Inferior parietal cortex (tissue), 1 donor: ENCODE results near the gene GLS.
"Not testable (repeated sequence)": the region's sequence is repeated elsewhere in the genome, so short reads cannot be mapped to it uniquely, and the experiment has no call there.

ENCODE experiments used
- DNase-seq: peaks from one replicate; pipeline ENCODE4 v3.0.0-alpha.2; 2016; ENCODE audit errors: extremely low spot score

Gene GLS

DNA sequence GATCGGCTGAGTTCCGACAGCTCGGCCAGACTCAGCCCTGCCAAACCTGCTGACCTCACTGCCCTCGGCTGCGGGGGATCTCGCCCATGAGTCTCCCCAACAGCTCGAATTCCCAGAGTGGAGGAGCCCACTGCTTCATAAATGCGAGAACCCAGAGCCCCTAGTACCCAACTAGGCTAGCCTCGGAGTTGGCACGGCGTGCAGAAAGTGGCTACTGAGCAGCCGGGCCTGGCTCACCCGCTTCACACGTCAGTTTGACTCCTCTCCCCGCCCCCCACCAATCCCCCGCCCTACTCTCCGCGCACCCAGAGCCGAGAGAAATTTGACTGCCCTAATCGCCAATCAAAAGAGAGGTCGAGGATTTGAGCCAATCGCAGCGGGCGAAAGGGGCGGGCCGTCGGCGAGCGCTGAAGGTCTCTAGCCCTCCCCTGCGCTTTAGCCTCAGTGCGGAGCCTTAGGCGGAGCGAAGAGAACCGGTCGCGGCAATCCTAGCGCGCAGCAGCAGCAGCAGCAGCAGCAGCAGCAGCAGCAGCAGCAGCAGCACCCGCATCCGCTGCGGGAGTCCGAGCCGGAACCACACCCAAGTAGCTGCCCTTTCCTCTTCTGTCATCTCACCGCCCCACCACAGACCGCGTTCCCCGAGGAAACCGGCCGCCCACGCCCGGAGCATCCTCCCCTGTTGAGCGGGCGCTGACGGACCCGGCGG is at the start of gene GLS:
Gene GLS (plus strand): TSS at position 444 of the 706 bp plus-strand sequence. CDS start 264 bp downstream, outside the sequence.
- DNase-seq: peak; percentile 97

DNA sequence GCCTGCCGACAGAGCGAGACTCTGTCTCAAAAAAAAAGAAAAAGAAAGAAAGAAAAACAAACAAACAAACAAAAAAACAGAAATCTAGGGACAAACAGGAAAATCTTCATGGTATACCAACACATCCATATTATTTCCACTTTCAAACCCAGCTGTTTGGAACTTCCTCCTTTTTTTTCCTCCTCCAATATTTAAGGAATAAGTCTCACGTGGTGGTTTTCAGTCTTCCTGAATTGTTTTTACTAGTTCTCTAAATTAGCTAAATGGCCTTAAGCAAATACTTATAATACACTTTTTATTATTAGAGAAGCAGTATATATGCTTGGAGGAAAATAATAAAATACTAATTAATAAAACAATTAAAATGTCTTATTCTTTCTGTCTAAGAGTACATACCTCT is 48.7 kb upstream of the GLS start:
- DNase-seq: no peak

DNA sequence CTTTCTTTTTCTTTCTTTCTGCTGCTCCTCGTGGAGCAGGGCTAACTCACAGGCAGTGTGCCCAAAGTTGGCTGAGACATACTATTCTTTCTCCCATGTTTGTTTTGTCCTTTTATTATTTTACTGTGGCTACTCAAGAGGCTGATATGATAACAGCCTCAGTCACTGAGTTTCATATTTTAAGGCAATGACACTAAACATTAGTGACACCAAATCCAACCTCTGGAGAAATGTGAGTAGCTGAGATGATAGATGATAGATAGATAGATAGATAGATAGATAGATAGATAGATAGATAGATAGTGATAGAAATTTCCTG is 45.8 kb upstream of the GLS start:
- no peak for DNase-seq

DNA sequence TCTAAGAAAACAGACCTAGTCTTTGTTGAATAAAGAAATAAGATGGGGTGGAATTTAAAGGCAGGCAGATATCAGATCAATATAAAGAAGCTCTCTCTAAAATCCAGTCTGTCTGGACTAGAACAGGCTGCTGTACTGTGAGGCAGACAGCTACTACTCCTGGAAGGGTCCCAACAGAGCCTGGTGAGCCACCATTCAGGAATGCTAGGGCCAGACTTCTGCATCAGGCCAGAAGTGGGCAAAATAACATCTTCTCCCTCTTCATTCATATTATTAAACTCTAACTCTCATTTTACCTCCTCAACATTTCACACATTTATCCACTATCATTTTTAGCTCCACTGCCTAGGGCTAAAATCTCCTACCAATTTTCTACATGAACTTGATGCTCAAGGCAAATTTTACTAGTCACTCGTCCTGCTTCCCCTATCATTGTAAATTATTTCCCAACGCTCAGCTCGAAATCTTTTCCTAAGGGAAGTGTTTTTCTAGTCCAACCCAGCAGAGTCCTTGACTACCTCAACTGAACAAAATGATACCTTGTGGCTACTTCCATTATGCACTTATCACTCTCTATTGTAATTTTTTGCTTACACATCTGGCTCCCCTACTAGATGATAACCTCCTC is 45.2 kb upstream of the GLS start:
- no peak for DNase-seq

DNA sequence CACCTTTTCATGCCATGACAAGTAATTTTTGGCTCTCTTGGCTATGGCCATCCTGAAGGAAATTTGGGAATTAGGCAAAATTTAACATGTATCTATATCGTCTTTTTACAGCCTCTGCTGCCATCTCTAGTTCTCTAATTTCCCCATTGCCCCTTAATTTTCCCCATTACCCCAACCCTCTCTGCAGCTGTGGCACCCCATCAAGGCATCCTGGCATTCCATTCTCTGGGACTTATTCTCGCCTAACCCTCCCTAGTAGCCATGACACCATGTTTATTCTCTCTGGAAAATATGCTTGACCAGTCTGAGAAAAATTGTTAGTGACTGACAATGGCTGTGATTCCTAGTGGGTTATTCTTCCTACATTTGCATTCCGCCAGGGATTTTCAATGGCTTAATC is 43.9 kb upstream of the GLS start:
- DNase-seq: no peak

DNA sequence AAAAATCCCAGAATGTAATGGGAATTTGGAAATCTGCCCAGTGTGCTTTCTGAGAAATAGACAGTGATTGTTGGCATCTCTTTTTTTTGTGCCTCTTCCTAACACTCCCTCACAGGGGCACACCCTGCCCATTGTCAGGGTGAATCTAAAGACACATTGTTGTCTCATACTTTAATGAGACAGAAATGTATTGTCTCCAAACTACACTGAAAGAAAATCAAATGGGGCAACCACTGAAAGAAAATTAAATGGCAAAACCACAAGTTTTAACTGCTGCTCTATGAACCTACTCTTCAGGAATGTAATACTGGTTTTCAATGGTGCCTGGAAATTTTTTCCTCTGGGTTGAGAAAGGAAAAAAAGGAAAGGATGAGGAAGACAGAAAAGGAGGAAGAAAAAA is 43.2 kb upstream of the GLS start:
- no peak for DNase-seq

DNA sequence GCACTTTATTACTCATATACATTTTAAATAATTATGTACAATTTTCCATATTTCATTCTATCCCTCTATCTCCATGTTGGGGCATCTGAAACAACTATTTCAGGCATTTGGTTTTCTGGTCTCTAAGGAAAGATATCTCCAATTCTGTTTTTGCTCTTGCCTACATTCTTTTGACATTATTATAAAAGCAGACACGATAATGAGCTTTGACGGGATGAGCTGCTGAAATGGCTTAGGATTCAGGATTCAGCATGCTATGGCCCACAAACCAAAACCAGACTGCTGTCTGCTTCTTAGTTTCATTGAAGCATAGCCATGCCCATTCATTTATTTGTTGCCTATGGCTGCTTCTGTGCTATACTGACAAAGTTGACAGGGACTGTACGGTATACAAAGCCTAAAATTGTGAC is 42.7 kb upstream of the GLS start:
- DNase-seq: no peak

DNA sequence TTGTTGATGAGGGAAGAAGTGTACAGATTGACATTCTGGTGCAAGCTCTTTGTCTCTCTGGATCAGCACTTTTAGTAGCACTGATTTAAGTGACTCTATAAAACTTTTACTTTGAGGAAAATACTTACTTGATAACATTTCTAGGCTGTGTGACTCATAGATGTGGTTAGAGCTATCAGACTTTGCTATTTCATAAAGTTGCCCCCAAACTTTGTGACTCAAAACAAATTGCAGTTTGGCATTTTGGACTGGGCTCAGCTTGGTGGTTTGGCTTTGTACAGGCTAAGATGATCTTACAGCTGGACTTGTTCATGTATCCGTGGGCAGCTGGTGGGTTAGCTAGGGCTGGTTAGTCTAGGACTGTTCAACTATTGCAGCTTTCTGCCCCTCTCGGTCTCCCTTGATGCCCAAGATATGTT is 42.1 kb upstream of the GLS start:
- DNase-seq: no peak

DNA sequence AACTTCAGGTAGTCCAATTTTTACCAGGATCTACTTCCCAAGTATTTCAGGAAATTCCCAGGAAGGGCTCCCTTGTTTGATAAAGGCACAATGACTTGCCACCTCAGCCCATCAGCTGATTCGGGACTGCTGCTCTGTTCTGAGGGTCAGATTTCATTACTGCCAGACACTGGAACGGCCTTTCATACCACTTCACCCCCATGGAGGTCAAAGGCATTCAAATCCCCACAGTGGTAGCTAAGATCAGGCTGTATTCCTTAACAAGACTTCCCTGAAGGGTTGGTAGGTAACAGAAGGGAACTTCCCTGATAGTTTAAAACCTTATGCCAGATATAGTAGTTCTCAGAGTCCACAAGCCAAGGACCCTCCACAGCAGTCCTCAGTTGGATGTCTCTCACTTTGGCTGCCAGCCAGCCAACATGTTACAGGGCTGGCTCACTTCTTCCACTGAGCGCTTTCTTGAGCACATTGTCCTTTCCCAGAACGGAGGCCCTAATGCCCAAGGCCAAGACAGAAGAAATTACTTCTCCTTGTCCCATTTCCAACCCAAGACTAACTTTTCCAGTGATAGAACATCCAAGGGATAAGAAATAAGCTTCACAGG is 40.0 kb upstream of the GLS start:
- DNase-seq: no peak

DNA sequence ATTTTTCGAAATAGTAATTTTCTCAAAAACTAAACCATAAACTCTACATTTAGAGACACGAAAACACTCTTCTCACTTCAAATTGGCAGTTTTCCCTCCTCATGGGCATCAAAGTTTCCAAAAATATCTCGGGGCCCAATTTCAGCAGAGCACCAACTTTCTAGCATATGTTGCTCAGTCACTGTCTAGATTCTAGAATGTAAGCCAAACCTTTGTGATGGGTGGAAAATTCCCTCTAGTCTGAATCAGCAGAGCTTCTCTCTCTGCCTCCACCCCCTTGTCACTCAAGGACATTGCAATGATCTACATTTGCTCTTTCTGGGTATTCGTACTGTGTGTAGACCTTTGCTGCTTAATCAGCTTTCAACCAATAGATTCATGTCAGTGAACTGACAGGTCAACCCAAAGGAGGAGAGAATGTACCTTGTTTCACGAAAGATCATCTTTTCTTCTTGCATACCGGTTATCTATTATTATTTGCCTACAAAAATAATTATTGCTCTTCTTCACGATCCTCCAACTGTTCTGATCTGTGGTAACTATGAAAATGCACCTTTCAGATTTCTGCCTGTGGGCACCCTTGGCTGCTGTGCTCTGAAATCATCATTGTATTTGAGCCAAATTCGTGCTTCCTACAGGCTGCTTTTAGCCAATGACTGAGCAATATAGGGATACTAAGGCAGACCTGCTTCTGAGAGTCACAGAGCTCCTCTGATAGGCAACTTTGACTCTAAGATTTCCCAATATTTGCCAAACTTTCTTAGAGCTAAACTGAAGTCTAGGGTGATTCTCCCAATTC is 38.7 kb upstream of the GLS start:
- DNase-seq: peak; percentile 72

DNA sequence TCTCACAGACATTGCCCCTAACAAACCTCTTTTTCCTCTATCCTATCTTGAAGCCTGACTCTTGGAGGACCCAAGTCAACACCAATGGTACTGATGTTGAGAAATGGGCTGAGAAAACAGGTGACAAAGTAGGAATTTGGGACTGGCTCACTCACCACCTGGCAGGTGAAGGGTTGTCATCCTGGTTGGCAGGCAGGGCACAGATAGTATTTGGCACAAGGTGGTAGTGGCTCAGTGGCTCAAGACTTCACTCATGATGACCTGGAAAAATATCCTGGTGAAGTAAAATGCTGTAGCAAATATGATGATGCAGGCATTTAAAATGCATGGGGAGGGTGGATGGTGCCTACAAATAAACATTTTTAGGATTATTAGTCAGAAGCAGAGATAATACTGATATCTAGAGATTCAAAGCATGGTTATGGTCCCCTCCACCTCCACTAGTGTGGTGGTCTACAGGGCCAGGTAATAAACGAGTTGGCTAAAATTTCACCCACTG is 38.0 kb upstream of the GLS start:
- DNase-seq: no peak

DNA sequence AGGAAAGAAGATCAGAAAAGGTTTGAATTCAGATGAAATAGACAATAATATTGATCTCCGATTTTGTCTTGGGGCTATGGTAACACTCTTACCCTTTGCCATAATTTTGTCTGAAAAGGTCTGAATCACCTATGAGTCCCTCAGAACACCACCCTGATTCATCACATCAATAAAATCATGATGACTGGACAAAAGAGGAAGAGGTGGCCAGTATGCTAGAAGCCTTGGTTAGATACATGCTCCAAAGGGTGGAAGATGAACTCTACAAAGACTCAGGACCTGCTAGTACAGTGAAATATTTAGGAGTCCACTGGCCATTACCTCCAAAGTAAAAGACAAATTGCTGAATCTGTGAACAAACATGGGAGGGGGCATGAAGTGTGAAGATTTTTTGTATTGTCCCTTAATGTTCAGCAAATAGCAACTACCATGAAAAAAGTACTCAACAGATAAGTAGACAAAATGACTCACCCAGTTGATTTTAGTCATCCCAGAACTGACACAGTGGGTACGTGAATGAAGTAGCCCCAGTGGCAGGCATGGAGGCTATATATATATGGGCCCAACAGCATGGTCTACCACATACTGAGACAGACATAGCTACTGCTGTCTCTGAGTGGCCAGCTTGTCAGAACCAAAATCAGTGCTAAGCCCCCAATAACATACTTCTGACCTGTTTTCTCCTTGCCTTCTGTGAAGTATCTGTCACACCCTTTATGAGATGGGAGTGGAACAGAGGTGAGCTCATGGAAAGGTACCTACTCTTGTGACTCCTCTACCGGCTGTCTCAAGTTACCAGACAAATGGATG is 36.5 kb upstream of the GLS start:
- DNase-seq: no peak

DNA sequence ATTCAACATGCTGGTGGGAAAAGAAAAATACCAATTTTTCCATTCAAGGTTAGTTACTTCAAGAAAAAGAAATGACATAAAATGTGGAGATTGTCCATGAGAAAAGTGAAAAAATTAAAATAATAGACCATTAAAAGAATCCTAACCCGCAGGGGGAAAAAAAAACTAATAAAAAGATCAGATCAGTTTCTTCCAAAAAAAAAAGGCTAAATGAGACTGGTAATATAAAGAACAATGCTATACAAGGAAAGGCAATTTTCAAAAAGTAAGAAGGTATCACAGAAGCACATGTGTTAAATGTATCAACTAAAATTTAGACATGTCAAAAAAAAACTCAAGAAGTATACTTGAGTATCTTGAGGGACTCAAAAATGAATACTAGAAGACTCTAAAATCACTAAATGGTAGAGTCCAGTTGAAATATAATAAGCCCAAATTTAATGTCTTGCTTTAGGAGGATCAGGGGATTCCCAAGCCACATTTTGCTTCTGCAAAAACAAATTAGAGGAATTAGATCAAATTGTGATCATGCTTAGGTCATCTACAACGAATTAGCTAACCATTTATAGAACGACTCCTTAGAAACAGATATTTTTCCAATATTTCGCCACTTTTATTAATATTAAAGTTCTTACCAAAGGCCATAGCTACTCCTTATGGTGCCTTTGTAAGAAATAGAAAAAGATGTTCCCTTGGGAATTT is 35.8 kb upstream of the GLS start:
- no peak for DNase-seq

DNA sequence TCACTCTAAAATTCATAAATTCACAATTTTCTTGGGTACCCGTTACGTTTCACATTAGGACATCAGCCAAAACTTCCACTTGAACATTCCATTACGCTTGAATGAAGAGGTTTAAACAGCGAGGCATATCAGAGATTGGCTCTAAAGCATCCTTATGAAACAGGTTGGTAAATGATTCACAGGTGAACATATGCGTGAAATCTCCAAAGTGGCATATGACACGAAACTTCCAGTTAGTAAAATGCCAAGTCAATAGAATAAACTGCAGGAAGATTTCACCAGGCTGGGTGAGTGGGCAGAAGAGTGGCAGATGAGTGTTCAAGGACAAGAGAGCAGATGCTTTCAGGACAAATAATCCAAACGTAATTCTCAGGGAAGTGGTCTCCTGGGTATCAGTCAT is 33.9 kb upstream of the GLS start:
- no peak for DNase-seq

DNA sequence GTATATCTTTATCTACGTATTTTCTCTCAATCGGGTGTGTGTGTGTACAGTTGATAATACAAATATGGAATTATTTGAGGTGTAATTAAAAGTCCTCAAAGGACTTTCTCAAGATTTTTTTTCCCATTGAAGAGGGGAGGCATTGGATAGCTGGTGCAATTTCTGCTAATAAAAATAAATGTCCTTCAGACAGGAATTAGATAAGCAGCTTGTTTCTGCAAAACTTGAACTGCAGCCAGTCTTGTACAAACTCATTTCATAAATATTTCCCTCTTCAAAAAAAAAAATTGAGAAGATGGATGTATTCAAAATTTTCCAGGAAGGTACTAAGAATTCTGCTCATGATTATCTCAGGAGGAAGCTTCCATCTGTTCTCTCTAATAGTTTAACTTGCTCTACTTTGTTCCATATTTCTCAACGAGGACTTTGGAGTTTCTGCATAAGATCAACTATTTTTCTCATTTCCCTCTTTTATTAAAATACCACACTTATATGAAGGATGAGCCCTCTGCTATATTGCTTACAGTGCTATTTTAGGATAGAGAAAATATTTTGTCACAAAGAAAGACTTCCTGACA is 33.0 kb upstream of the GLS start:
- DNase-seq: no peak

DNA sequence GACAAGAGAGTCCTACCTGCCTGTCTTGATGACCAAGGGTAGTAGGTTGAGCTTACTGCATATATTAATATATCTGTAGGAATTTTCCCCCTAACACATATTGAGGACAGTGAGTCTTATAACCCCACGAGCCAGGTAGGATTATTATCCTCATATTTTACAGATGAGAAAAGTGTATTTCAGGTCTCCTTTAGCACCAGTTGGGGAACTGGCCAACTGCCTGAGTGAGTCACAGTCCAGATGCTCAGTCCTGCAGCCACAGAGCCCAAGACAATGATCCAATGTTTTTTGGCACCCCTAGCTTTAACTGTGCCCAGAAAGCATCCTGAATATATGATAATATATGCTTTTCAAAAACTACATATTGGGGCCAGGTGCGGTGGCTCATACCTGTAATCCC is 30.8 kb upstream of the GLS start:
- DNase-seq: no peak

DNA sequence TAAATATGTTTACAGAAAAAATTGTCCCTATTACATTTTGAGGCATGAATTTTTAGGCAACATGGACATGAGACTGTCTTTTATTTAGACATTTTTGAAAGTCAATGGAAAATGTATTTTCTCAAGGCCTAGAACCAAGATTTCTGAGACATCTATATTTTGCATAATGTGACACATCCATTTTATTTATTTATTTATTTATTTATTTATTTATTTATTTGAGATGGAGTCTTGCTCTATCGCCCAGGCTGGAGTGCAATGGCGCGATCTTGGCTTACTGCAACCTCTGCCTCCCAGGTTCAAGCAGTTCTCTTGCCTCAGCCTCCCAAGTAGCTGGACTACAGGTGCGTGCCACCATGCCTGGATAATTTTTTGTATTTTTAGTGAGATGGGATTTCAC is 27.6 kb upstream of the GLS start:
- not testable (repeated sequence) for DNase-seq

DNA sequence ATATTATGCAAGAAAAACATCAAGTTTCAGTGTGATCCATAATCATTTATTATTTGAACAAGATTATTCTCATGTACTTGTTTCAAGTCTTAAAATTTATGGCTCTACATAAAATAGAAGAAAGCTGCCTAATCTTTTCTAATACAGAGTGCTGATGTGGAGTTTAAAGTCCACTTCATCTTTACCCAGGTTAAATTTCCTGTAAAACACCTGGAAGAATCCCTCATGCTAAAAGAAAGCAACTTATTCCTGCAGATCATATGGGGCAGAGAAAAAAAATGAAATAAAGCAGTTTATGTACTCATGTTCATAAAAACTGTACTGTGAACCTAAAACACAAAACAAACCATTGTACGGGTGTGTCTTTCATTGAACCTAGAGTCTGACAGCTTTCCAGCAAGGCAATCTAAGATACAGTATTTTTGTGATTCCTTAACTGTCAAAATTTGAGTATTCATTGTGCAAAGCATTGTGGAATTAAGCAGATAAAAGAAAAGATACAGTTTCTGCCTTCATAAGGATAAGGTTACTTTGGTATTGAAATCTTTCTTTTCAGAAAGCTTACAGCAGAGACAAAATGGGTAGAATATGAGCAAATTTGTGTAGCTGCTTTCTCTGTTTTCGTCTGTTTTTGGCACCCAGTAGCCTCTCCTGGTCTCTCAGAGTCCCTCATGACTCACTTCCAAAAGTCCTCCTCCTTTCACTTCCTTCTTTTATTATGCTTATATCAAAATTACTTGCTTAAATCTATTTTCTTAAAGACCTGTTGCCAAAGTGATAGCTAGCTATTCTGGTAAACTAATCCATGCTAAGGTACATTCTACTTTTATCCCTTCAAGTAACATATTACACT is 26.9 kb upstream of the GLS start:
- DNase-seq: no peak

DNA sequence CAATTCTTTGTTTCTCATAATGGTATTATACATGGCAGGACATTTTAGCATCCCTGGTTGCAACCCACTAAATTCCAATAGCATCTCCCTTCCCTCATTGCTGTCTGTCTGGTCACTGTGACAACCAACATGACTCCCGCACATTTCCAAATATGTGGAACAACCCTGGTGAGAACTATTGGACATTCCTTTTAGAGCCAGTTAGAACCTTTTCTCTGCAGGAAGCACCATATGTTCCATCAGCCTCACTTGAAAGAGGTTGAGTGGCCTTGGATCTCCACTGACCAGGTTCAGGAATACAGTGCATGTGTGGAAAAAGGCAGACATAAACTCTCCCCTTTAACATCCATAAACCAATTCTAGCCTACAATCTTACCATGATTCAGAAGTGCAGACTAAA is 25.9 kb upstream of the GLS start:
- DNase-seq: no peak

DNA sequence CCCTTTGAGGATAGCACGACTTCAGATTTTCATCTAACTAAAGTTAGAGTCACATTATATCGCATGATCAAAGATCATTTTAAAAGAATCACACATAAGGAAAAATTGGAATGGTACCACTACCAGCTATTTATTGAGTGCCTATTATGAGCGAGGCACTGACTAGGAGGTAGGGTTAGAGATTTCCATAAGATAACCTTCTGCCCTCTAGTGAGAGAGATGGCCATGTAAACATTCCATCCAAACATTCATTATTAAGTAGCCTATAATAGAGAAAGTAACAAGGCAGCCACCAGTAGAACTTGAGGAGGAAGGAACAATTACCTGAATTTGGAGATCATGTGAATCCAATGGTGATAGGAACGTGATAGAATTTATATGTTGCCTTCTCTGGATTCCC is 25.4 kb upstream of the GLS start:
- DNase-seq: no peak
